A549 (cell line): ENCODE measurements around the gene FOXS1. TPM values are rescaled to one million over a fixed set of nuclear protein-coding genes. Genes with fewer than 3 reads are reported as not detected.
"Not testable (repeated sequence)": the region's sequence is repeated elsewhere in the genome, so short reads cannot be mapped to it uniquely, and the experiment has no call there.

Experiments
- ATAC-seq, 2 experiments: fragments of 200-7000 bp in 1 of 2; fragments of >200 bp in 1 of 2; cut with Nextera tagmentation in 1 of 2; cut with Tn5 transposase in 1 of 2; 3 replicates each; pipeline versions ENCODE4 v1.8.0 to v1.9.1; 2018 to 2020; ENCODE audit warnings: mild to moderate bottlenecking in 1 of 2, moderate library complexity in 1 of 2
- CTCF ChIA-PET: fragments of 300-600 bp; sonication (Branson Sonifier 250); formaldehyde crosslinking; extraction: SDS; loops from one replicate; lab custom pipeline; 2021; ENCODE audit warnings: antibody characterized with exemption, inconsistent platforms; lab: Yijun Ruan, JAX
- POLR2A ChIA-PET: fragments of 350-600 bp; formaldehyde crosslinking; extraction: SDS; loops from one replicate; lab custom pipeline; 2021; ENCODE audit warnings: antibody characterized with exemption, inconsistent platforms; lab: Yijun Ruan, JAX
- DNase-seq, 2 experiments: peaks; one replicate each; pipeline versions ENCODE4 v3.0.0 to v3.0.0-alpha.2; 2011 to 2016; ENCODE audit warnings: low read depth in 1 of 2, low spot score in 1 of 2
- FAIRE-seq: peaks from 2 replicates; lab custom pipeline; 2011; peaks lifted over from hg19 to GRCh38; lab: Jason Lieb, UNC
- H3K27ac ChIP-seq, 2 experiments: fragments of >200 bp; sonication (Bioruptor Twin); formaldehyde crosslinking; 3 replicates each; pipeline ENCODE4 v1.5.1; 2016 to 2017
- H3K4me1 ChIP-seq: fragments of >200 bp; sonication (Bioruptor Twin); formaldehyde crosslinking; 3 replicates; pipeline ENCODE4 v1.6.1; 2016
- H3K4me2 ChIP-seq: fragments of >200 bp; sonication (Bioruptor Twin); formaldehyde crosslinking; 3 replicates; pipeline ENCODE4 v1.6.1; 2016
- H3K4me3 ChIP-seq: fragments of >200 bp; sonication (Bioruptor Twin); formaldehyde crosslinking; 3 replicates; pipeline ENCODE4 v1.5.1; 2016
- H3K9me3 ChIP-seq: fragments of >200 bp; sonication (Bioruptor Twin); formaldehyde crosslinking; 3 replicates; pipeline ENCODE4 v1.6.1; 2016
- CEBPB ChIP-seq, 2 experiments: fragments of >200 bp in 1 of 2; sonication (Bioruptor Twin) in 1 of 2; formaldehyde crosslinking in 1 of 2; IDR thresholded peaks; 2 replicates each; pipeline ENCODE4 v1.6.1; 2012 to 2016
- EHF ChIP-seq: fragments of 250-450 bp; sonication (Bioruptor Pico); IDR thresholded peaks from 2 replicates; pipeline ENCODE4 v1.5.0; 2020; ENCODE audit warnings: mild to moderate bottlenecking
- EP300 ChIP-seq, 2 experiments: fragments of >200 bp; sonication (Bioruptor Twin); formaldehyde crosslinking; IDR thresholded peaks; 2 replicates in 1 of 2; 3 replicates in 1 of 2; pipeline ENCODE4 v1.6.1; 2016 to 2017
- FOSB ChIP-seq: fragments of 250-450 bp; sonication (Bioruptor Pico); IDR thresholded peaks from 2 replicates; pipeline ENCODE4 v1.5.0; 2020; ENCODE audit warnings: mild to moderate bottlenecking, moderate library complexity
- FOXS1 ChIP-seq: fragments of 250-450 bp; sonication (Bioruptor Pico); IDR thresholded peaks from 2 replicates; pipeline ENCODE4 v1.5.0; 2020; ENCODE audit warnings: mild to moderate bottlenecking, moderate library complexity
- HDAC2 ChIP-seq: fragments of 200-600 bp; sonication (generic); IDR thresholded peaks from 2 replicates; pipeline ENCODE4 v1.6.1; 2016
- HOXA7 ChIP-seq: fragments of 250-450 bp; sonication (Bioruptor Pico); IDR thresholded peaks from 2 replicates; pipeline ENCODE4 v1.5.0; 2020; ENCODE audit warnings: mild to moderate bottlenecking, moderate library complexity
- HOXB5 ChIP-seq: fragments of 250-450 bp; sonication (Bioruptor Pico); IDR thresholded peaks from 2 replicates; pipeline ENCODE4 v1.5.0; 2020; ENCODE audit warnings: mild to moderate bottlenecking, moderate library complexity
- KDM1A ChIP-seq: fragments of 200-600 bp; sonication (generic); IDR thresholded peaks from 2 replicates; pipeline ENCODE4 v1.6.1; 2016; ENCODE audit warnings: low read depth, mild to moderate bottlenecking
- KDM5A ChIP-seq: fragments of 200-600 bp; sonication (generic); IDR thresholded peaks from 2 replicates; pipeline ENCODE4 v1.6.1; 2016; ENCODE audit warnings: antibody characterized with exemption, mild to moderate bottlenecking
- MAFK ChIP-seq: fragments of 450-650 bp; IDR thresholded peaks from 2 replicates; pipeline ENCODE4 v1.6.1; 2014; ENCODE audit not compliant: partially characterized antibody
- NFE2L2 ChIP-seq: fragments of 150-350 bp; conservative IDR thresholded peaks from 2 replicates; pipeline ENCODE4 v1.6.1; 2014; ENCODE audit warnings: low read length
- PHF8 ChIP-seq: fragments of 200-600 bp; sonication (generic); IDR thresholded peaks from 2 replicates; pipeline ENCODE4 v1.6.1; 2016; ENCODE audit warnings: low read depth, mild to moderate bottlenecking, antibody characterized with exemption, moderate library complexity, borderline replicate concordance
- RARB ChIP-seq: fragments of 250-450 bp; sonication (Bioruptor Pico); IDR thresholded peaks from 2 replicates; pipeline ENCODE4 v1.8.0; 2021; ENCODE audit warnings: mild to moderate bottlenecking, moderate library complexity
- RNF2 ChIP-seq: fragments of 200-600 bp; sonication (generic); IDR thresholded peaks from 2 replicates; pipeline ENCODE4 v1.6.1; 2016; ENCODE audit warnings: low read depth, mild to moderate bottlenecking, antibody characterized with exemption, moderate library complexity, borderline replicate concordance
- SMC3 ChIP-seq: fragments of >200 bp; sonication (Bioruptor Twin); formaldehyde crosslinking; IDR thresholded peaks from 3 replicates; pipeline ENCODE4 v1.6.1; 2018; ENCODE audit warnings: inconsistent platforms
- SREBF2 ChIP-seq: fragments of 450-650 bp; IDR thresholded peaks from 2 replicates; pipeline ENCODE4 v1.6.1; 2014; ENCODE audit warnings: mild to moderate bottlenecking, moderate library complexity
- TFCP2L1 ChIP-seq: fragments of 250-450 bp; sonication (Bioruptor Pico); IDR thresholded peaks from 2 replicates; pipeline ENCODE4 v1.5.0; 2021; ENCODE audit warnings: mild to moderate bottlenecking
- ZNF302 ChIP-seq: fragments of 250-450 bp; sonication (Bioruptor Pico); IDR thresholded peaks from 2 replicates; pipeline ENCODE4 v1.9.0; 2021; ENCODE audit warnings: inconsistent platforms, mild to moderate bottlenecking, moderate library complexity
- ZSCAN20 ChIP-seq: fragments of 250-450 bp; sonication (Bioruptor Pico); IDR thresholded peaks from 2 replicates; pipeline ENCODE4 v1.8.0; 2022; ENCODE audit warnings: mild to moderate bottlenecking, moderate library complexity
- WGBS: methylation state at CpG from one replicate; pipeline ENCODE4 v1.1.6; 2017; ENCODE audit errors: missing lambda C conversion rate; 5-methylcytosine and 5-hydroxymethylcytosine counted together
- polyA plus RNA-seq, 4 experiments: library from polyadenylated mRNA; depleted of rRNA in 3 of 4; stranded (reverse); fragments of >200 nt; fragmentation: RNase III in 1 of 4; extraction: RNeasy Plus Mini Kit Qiagen cat#74134 plus additional on column Dnase treatment in 1 of 4; gene quantifications; 2 replicates in 3 of 4; 3 replicates in 1 of 4; pipeline ENCODE4 v1.2.3, GENCODE V29; 2011 to 2017
- TF ChIP-seq, protein P1 (sequence below): fragments of 250-450 bp; sonication (Bioruptor Pico); IDR thresholded peaks from 2 replicates; pipeline ENCODE4 v1.5.0; 2021; ENCODE audit warnings: mild to moderate bottlenecking, moderate library complexity, borderline replicate concordance
- TF ChIP-seq, protein P2 (sequence below): fragments of 450-650 bp; IDR thresholded peaks from 2 replicates; pipeline ENCODE4 v1.6.1; 2014; ENCODE audit warnings: antibody characterized with exemption
- TF ChIP-seq, protein P3 (sequence below): fragments of >200 bp; sonication (Bioruptor Twin); formaldehyde crosslinking; IDR thresholded peaks from 3 replicates; pipeline ENCODE4 v1.5.1; 2016
- TF ChIP-seq, protein P4 (sequence below): IDR thresholded peaks from 2 replicates; pipeline ENCODE4 v1.6.1; 2012

The FOXS1 gene
- polyA plus RNA-seq, 2 of the 4 experiments (the other 2 are of a cell fraction): 1.5 to 3.7 TPM

DNA sequence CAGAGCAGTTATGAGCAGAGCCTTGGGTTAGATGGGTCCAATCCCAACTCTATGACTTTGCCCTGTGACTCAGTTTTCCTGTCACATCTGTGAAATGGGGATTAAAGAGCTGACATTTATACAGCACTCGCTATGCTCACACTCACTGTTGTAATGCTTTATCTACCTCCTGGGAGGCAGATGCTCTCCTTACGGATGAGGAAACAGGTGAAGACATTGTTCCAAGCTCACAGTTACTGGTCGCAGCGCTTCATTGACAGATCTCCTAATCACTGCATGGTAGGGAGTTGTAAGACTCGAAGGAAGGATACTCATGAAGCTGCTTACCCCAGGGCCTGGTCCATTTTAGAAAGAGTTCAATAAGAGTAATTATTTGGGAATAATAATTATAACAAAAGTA, 29.2 kb downstream of the FOXS1 start:
- Histone ChIP-seq H3K4me1 (no peaks in the 10 kb centered on the region), H3K9me3 (no peaks in the 10 kb centered on the region), H3K4me3 (no peak overlapping the region)
- POLR2A ChIA-PET: no interaction called here
- CTCF ChIA-PET: interaction anchor here (0.6 to 4.5 kb wide), 13 partner anchors 10 to 219 kb away, joined by 3 to 29 read pairs (median 4); no protein-coding TSS in a partner anchor
- no peak for ATAC-seq
- FAIRE-seq: no peak
- DNase-seq: no peak
- no peak for TF ChIP-seq FOXS1 (CRISPR knock-in tag)
- TF ChIP-seq RNF2: no peak
- no peak for TF ChIP-seq ZSCAN20
- TF ChIP-seq FOSB: no peak
- TF ChIP-seq EP300 (IDR thresholded peaks at IDR 0.05): no peak
- TF ChIP-seq, protein P1, sequence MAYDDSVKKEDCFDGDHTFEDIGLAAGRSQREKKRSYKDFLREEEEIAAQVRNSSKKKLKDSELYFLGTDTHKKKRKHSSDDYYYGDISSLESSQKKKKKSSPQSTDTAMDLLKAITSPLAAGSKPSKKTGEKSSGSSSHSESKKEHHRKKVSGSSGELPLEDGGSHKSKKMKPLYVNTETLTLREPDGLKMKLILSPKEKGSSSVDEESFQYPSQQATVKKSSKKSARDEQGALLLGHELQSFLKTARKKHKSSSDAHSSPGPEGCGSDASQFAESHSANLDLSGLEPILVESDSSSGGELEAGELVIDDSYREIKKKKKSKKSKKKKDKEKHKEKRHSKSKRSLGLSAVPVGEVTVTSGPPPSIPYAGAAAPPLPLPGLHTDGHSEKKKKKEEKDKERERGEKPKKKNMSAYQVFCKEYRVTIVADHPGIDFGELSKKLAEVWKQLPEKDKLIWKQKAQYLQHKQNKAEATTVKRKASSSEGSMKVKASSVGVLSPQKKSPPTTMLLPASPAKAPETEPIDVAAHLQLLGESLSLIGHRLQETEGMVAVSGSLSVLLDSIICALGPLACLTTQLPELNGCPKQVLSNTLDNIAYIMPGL (CRISPR knock-in tag): no peak
- no peak for TF ChIP-seq SMC3
- no peak for TF ChIP-seq HOXA7
- TF ChIP-seq NFE2L2: no peak
- TF ChIP-seq KDM5A: no peak
- no peak for TF ChIP-seq MAFK
- TF ChIP-seq TFCP2L1: no peak
- TF ChIP-seq PHF8: no peak
- no peak for TF ChIP-seq RARB
- TF ChIP-seq, protein P2, sequence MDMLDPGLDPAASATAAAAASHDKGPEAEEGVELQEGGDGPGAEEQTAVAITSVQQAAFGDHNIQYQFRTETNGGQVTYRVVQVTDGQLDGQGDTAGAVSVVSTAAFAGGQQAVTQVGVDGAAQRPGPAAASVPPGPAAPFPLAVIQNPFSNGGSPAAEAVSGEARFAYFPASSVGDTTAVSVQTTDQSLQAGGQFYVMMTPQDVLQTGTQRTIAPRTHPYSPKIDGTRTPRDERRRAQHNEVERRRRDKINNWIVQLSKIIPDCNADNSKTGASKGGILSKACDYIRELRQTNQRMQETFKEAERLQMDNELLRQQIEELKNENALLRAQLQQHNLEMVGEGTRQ: no peak
- TF ChIP-seq HDAC2: no peak
- TF ChIP-seq EHF (CRISPR knock-in tag): no peak
- TF ChIP-seq, protein P3, sequence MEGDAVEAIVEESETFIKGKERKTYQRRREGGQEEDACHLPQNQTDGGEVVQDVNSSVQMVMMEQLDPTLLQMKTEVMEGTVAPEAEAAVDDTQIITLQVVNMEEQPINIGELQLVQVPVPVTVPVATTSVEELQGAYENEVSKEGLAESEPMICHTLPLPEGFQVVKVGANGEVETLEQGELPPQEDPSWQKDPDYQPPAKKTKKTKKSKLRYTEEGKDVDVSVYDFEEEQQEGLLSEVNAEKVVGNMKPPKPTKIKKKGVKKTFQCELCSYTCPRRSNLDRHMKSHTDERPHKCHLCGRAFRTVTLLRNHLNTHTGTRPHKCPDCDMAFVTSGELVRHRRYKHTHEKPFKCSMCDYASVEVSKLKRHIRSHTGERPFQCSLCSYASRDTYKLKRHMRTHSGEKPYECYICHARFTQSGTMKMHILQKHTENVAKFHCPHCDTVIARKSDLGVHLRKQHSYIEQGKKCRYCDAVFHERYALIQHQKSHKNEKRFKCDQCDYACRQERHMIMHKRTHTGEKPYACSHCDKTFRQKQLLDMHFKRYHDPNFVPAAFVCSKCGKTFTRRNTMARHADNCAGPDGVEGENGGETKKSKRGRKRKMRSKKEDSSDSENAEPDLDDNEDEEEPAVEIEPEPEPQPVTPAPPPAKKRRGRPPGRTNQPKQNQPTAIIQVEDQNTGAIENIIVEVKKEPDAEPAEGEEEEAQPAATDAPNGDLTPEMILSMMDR: no peak
- TF ChIP-seq, protein P4, sequence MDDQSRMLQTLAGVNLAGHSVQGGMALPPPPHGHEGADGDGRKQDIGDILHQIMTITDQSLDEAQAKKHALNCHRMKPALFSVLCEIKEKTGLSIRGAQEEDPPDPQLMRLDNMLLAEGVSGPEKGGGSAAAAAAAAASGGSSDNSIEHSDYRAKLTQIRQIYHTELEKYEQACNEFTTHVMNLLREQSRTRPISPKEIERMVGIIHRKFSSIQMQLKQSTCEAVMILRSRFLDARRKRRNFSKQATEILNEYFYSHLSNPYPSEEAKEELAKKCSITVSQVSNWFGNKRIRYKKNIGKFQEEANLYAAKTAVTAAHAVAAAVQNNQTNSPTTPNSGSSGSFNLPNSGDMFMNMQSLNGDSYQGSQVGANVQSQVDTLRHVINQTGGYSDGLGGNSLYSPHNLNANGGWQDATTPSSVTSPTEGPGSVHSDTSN: no peak
- TF ChIP-seq CEBPB (IDR thresholded peaks at IDR 0.05): no peak
- TF ChIP-seq, all 56 proteins: peak for 0
- 80% methylated on average over 5 of the region's 5 CpGs for WGBS
- H3K4me2 ChIP-seq: no peak overlapping the region
- H3K27ac ChIP-seq: no peak overlapping the region

DNA sequence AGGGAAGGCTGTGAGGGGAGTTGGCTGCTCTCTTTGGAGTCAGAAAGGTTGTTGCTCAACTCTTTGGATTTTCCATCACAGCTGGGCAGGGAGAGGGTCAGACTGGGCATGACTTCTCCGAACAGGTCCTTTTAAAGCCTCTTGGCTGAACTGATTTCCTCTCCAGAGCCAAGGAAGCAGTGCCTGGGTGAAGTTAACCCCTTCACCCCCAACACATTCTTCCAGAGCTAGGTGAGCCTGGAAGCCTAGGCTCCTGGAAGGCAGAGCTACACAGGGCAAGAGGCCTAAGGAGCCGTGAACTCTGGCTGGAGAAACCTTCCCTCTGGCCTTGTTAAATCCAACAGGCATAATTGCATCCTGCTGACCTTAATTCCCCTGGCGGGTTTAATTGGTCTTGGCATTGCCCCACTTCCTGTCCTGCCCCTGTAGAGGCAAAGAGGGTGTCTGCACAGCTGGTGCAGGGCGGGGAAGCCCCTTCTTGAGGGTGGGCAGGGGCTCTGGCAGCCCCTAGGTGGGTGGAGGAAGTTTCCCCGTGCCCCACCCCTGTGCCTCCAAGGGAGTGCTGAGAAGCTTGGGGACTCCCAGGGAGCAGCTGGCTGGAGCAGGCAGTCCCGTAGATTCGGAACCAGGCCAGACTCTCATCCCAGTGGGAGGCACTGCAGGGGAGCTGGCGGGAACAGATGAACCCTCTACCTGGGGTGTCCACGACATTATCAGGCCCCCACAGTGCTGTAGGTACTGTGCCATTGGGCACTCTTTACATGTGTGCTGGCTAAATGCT, 29.8 kb downstream of the FOXS1 start:
- FAIRE-seq (no peak), ATAC-seq (peak; percentile 25 to 27; a peak in 3 of 6 replicates), DNase-seq (peak in 1 of 2 experiments; percentile 19)
- CTCF ChIA-PET: interaction anchor here (1.2 to 4.5 kb wide), 9 partner anchors 8 to 219 kb away, joined by 3 to 26 read pairs (median 7); no protein-coding TSS in a partner anchor
- H3K4me1 ChIP-seq: no peaks in the 10 kb centered on the region
- H3K4me3 ChIP-seq: no peak overlapping the region
- H3K9me3 ChIP-seq: no peaks in the 10 kb centered on the region
- WGBS: 72% methylated on average over 8 of the region's 9 CpGs
- no peak overlapping the region for H3K4me2 ChIP-seq
- POLR2A ChIA-PET: no interaction called here
- TF ChIP-seq FOXS1 (CRISPR knock-in tag) (no peak), ZNF302 (CRISPR knock-in tag) (no peak), HDAC2 (no peak), SREBF2 (no peak), MAFK (no peak), KDM1A (no peak), KDM5A (no peak), HOXB5 (CRISPR knock-in tag) (no peak), EP300 (IDR thresholded peaks at IDR 0.05) (no peak)
- TF ChIP-seq, protein P2: no peak
- TF ChIP-seq, protein P4: no peak
- H3K27ac ChIP-seq: no peak overlapping the region

DNA sequence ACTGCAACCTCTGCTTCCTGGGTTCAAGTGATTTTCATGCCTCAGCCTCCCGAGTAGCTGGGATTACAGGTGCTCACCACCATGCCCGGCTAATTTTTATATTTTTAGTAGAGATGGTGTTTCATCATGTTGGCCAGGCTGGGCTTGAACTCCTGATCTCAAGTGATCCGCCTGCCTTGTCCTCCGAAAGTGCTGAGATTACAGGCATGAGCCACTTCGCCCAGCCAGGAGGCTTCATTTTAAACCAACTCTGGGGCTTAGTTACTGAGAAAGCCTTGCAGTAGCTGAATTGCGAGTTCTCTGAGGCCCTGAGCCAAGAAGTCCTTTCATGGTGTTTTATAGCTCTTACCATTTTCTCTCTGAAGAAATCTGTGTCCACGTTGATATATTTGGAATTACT, 31.3 kb downstream of the FOXS1 start:
- H3K9me3 ChIP-seq, H3K4me3 ChIP-seq, POLR2A ChIA-PET, H3K4me2 ChIP-seq, DNase-seq, ATAC-seq, FAIRE-seq, H3K27ac ChIP-seq, H3K4me1 ChIP-seq: not testable (repeated sequence)
- 92% methylated on average over 7 of the region's 7 CpGs for WGBS
- CTCF ChIA-PET: interaction anchor here (0.5 to 3.3 kb wide), 10 partner anchors 8 to 278 kb away, joined by 3 to 19 read pairs (median 4); partner anchors contain the start of gene PDRG1
